Measurements from ENCODE around the gene UNC79.

- TF ChIP-seq CTCF (IDR thresholded peaks at IDR 0.05) (no peak), POLR2AphosphoS5 (IDR thresholded peaks at IDR 0.05) (no peak)
Observed at GRCh38 chr14:93705513-93706156, 274.9 kb downstream of the UNC79 start.

All from esophagus muscularis mucosa (tissue), 3 donors.